GM18508 (cell line): ENCODE data around the gene ADD1.

ENCODE experiments used
- ATAC-seq: cut with Tn5 transposase; IDR thresholded peaks from one replicate; pipeline ENCODE4 v1.9.1; 2021; ENCODE audit warnings: moderate number of reproducible peaks; ENCODE audit not compliant: insufficient read depth, unreplicated experiment

Gene ADD1

GRCh38 chr4:2875556-2875955 is 31.9 kb downstream of the ADD1 start:
- no peak for ATAC-seq

- no peak for ATAC-seq
These were observed 34.7 kb downstream of the ADD1 start for GRCh38 chr4:2878346-2878745.

GRCh38 chr4:2879026-2879425 is 35.4 kb downstream of the ADD1 start:
- ATAC-seq = no peak

GRCh38 chr4:2881431-2881830 is 37.8 kb downstream of the ADD1 start:
- no peak for ATAC-seq

- no peak for ATAC-seq
These were observed 38.7 kb downstream of the ADD1 start for GRCh38 chr4:2882341-2882740.

GRCh38 chr4:2886161-2886560 is 42.5 kb downstream of the ADD1 start:
- ATAC-seq = no peak

- ATAC-seq = no peak
These were observed 43.0 kb downstream of the ADD1 start for GRCh38 chr4:2886622-2887021.

- ATAC-seq = no peak
These were observed 43.7 kb downstream of the ADD1 start for GRCh38 chr4:2887343-2887742.

GRCh38 chr4:2888886-2889285 is 45.2 kb downstream of the ADD1 start:
- no peak for ATAC-seq

GRCh38 chr4:2891294-2891693 is 47.6 kb downstream of the ADD1 start:
- ATAC-seq = no peak

- ATAC-seq = no peak
These were observed 50.1 kb downstream of the ADD1 start for GRCh38 chr4:2893772-2894171.

- ATAC-seq = no peak
These were observed 54.4 kb downstream of the ADD1 start for GRCh38 chr4:2898001-2898400.

GRCh38 chr4:2900741-2901140 is 57.1 kb downstream of the ADD1 start:
- no peak for ATAC-seq

GRCh38 chr4:2901186-2901585 is 57.5 kb downstream of the ADD1 start:
- no peak for ATAC-seq

GRCh38 chr4:2902126-2902525 is 58.5 kb downstream of the ADD1 start:
- ATAC-seq = no peak

GRCh38 chr4:2905544-2905943 is 61.9 kb downstream of the ADD1 start:
- no peak for ATAC-seq

GRCh38 chr4:2906218-2906617 is 62.6 kb downstream of the ADD1 start:
- ATAC-seq = no peak

- ATAC-seq = no peak
These were observed 63.6 kb downstream of the ADD1 start for GRCh38 chr4:2907226-2907625.

- no peak for ATAC-seq
These were observed 64.2 kb downstream of the ADD1 start for GRCh38 chr4:2907706-2908293.

GRCh38 chr4:2908686-2909085 is 65.0 kb downstream of the ADD1 start:
- no peak for ATAC-seq

GRCh38 chr4:2909583-2909982 is 65.9 kb downstream of the ADD1 start:
- ATAC-seq = no peak

- no peak for ATAC-seq
These were observed 66.8 kb downstream of the ADD1 start for GRCh38 chr4:2910409-2910808.

GRCh38 chr4:2911868-2912267 is 68.2 kb downstream of the ADD1 start:
- ATAC-seq = no peak
